Measurements from ENCODE around the gene SGPP1. TPM values are rescaled to one million over a fixed set of nuclear protein-coding genes. Genes with fewer than 3 reads are reported as not detected.

The SGPP1 gene
- total RNA-seq, 1 experiment from 2014 or later: 17.7 TPM

GRCh38 chr14:63735720-63736119 is 7.9 kb upstream of the SGPP1 start:
- no peak for ATAC-seq
- no peak for DNase-seq (ENCODE audit: low read depth, low spot score)
- intact Hi-C loops (cut with micrococcal nuclease): no loop called here
- no TSS peak for BruUV-seq (replicated peaks)
- Histone ChIP-seq H3K79me2 (ENCODE audit: insufficient read depth, low read length) (no peaks in the 10 kb centered on the region), H3K9ac (ENCODE audit: low read length) (no peak overlapping the region), H3K27me3 (ENCODE audit: insufficient read depth, low read length) (no peaks in the 10 kb centered on the region), H3K4me3 (replicated peaks in 1 of 2; ENCODE audit: low read depth in 1 of 2, low read length in 2 of 2) (no peak overlapping the region), H3K4me2 (ENCODE audit: low read length) (no peak overlapping the region), H4K20me1 (ENCODE audit: insufficient read depth) (no peaks in the 10 kb centered on the region), H3K4me1 (ENCODE audit: control insufficient read depth in 1 of 2, insufficient read depth in 2 of 2, low read length in 2 of 2) (no peaks in the 10 kb centered on the region), H3K27ac (ENCODE audit: low read depth, low read length) (no peak overlapping the region), H3K36me3 (ENCODE audit: control insufficient read depth in 1 of 2, insufficient read depth in 2 of 2, low read length in 2 of 2) (no peaks in the 10 kb centered on the region), H3K9me2 (ENCODE audit: insufficient read depth) (no peaks in the 10 kb centered on the region), H2AFZ (ENCODE audit: low read depth, low read length, poor library complexity, severe bottlenecking) (no peak overlapping the region), H3K9me3 (ENCODE audit: control insufficient read depth in 1 of 2, insufficient read depth in 1 of 2, low read depth in 1 of 2, low read length in 2 of 2) (no peaks in the 10 kb centered on the region)
- ChIA-PET POLR2A (no interaction called here), CTCF (no interaction called here), RAD21 (ENCODE audit: low non-redundant PET in 1 of 2, low total read pairs in 2 of 2, uncharacterized antibody in 2 of 2, unreplicated experiment in 2 of 2) (no interaction called here)
- TF ChIP-seq CBX3 (IDR thresholded peaks at IDR 0.05; ENCODE audit: low read depth): no peak
- TF ChIP-seq CEBPB (IDR thresholded peaks at IDR 0.05; ENCODE audit: low read depth): no peak
- TF ChIP-seq SRF (IDR thresholded peaks at IDR 0.05; ENCODE audit: low read depth): no peak
- TF ChIP-seq RAD21 (IDR thresholded peaks at IDR 0.05; ENCODE audit: low read depth): no peak
- TF ChIP-seq POLR2AphosphoS5 (IDR thresholded peaks at IDR 0.05; ENCODE audit: low read depth, low read length): no peak
- TF ChIP-seq EZH2 (IDR thresholded peaks at IDR 0.05): no peak
- no peak for TF ChIP-seq SP1 (IDR thresholded peaks at IDR 0.05; ENCODE audit: low read depth)
- TF ChIP-seq ELF1 (IDR thresholded peaks at IDR 0.05; ENCODE audit: borderline replicate concordance, low read depth): no peak
- no peak for TF ChIP-seq SIN3A (IDR thresholded peaks at IDR 0.05; ENCODE audit: low read depth)
- TF ChIP-seq FOSL1 (IDR thresholded peaks at IDR 0.05; ENCODE audit: low read depth): no peak
- TF ChIP-seq REST (IDR thresholded peaks at IDR 0.05; ENCODE audit: low read depth): no peak
- no peak for TF ChIP-seq ATF3 (IDR thresholded peaks at IDR 0.05)
- no peak for TF ChIP-seq TCF7L2 (IDR thresholded peaks at IDR 0.05; ENCODE audit: borderline replicate concordance, extremely low read depth, insufficient read depth, insufficient read length)
- TF ChIP-seq EGR1 (IDR thresholded peaks at IDR 0.05; ENCODE audit: low read depth): no peak
- TF ChIP-seq POLR2A (IDR thresholded peaks at IDR 0.05; ENCODE audit: borderline replicate concordance, extremely low read depth, insufficient read depth, insufficient read length): no peak
- TF ChIP-seq MAX (IDR thresholded peaks at IDR 0.05): no peak

All from HCT116 (cell line).